Prostate gland (tissue), 2 donors: ENCODE results near the gene JMY. TPM values are rescaled to one million over a fixed set of nuclear protein-coding genes. Genes with fewer than 3 reads are reported as not detected.
A peak's percentile ranks its signal among the peaks of the same experiment; 100 is the strongest.

ENCODE experiments used
- DNase-seq: peaks from one replicate; pipeline ENCODE4 v3.0.0-alpha.2; 2019; ENCODE audit warnings: low spot score
- H3K27ac ChIP-seq, 2 donors: fragments of 200-600 bp; sonication (generic); 2 replicates each; pipeline ENCODE4 v1.5.1; 2017 to 2019
- H3K27me3 ChIP-seq: fragments of 200-600 bp; sonication (generic); replicated peaks from 2 replicates; pipeline ENCODE4 v1.5.1; 2019; ENCODE audit not compliant: insufficient read depth
- H3K36me3 ChIP-seq, 2 donors: fragments of 200-600 bp; sonication (generic); 1 replicate in 1 of 2; 2 replicates in 1 of 2; pipeline versions ENCODE4 v1.5.1 to v1.8.1; 2017 to 2019
- H3K4me1 ChIP-seq: fragments of 200-600 bp; sonication (generic); replicated peaks from 2 replicates; pipeline ENCODE4 v1.5.1; 2019
- H3K4me3 ChIP-seq, 2 donors: fragments of 200-600 bp; sonication (generic); 2 replicates each; pipeline ENCODE4 v1.5.1; 2017 to 2019
- H3K9me3 ChIP-seq: fragments of 200-600 bp; sonication (generic); 2 replicates; pipeline ENCODE4 v1.5.1; 2017
- POLR2A ChIP-seq: fragments of 450-650 bp; IDR thresholded peaks from one replicate; pipeline ENCODE4 v1.6.1; 2016; ENCODE audit warnings: antibody characterized with exemption, mild to moderate bottlenecking
- POLR2AphosphoS5 ChIP-seq: sonication (generic); formaldehyde crosslinking; IDR thresholded peaks from one replicate; pipeline ENCODE4 v1.6.1; 2017; ENCODE audit warnings: antibody characterized with exemption
- WGBS: methylation state at CpG from one replicate; pipeline ENCODE4 v1.1.5; 2018; 5-methylcytosine and 5-hydroxymethylcytosine counted together
- intact Hi-C: fragments of 100-400 bp; cut with DNase I; formaldehyde crosslinking; loops from one replicate; pipeline ENCODE4 v1.14.2; 2022
- total RNA-seq, 2 donors: library from RNA; depleted of rRNA; stranded (reverse); fragments of >200 nt; gene quantifications; one replicate each; pipeline ENCODE4 v1.1.0, GENCODE V29; 2016
- TF ChIP-seq, protein P1 (sequence below), 4 experiments: fragments of 200-600 bp in 2 of 4; fragments of 450-650 bp in 2 of 4; sonication (generic) in 2 of 4; IDR thresholded peaks; 1 replicate in 3 of 4; 2 replicates in 1 of 4; pipeline ENCODE4 v1.5.1; 2016 to 2019; ENCODE audit warnings: antibody characterized with exemption in 4 of 4, mild to moderate bottlenecking in 2 of 4, moderate library complexity in 2 of 4

JMY gene
- total RNA-seq, 2 donors from 2014 or later, result 19.8 to 25.7 TPM

DNA sequence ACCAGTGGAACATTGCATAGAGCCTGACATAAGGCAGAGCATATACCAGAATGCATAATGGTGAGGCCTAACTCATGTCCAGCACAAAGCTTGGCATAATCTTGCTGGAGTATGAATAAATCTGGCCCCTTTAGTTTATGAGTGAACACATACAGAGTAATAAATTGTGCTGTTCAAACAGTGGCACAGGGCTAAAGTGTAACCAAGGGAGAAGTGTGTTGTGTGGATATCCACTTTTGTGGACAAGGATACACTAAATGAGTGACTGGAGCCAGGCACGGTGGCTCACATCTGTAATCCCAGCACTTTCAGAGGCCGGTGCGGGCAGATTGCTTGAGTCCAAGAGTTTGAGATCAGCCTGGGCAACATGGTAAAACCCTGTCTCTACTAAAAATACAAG, 29.4 kb upstream of the JMY start:
- no peaks in the 10 kb centered on the region for H3K9me3 ChIP-seq
- no peak for DNase-seq
- H3K27ac ChIP-seq, result no peak overlapping the region
- H3K4me3 ChIP-seq, result no peak overlapping the region
- no peaks in the 10 kb centered on the region for H3K4me1 ChIP-seq
- intact Hi-C loops, result no loop called here
- H3K27me3 ChIP-seq, result no peaks in the 10 kb centered on the region
- peak; percentile 10 for TF ChIP-seq POLR2AphosphoS5
- TF ChIP-seq, protein P1, sequence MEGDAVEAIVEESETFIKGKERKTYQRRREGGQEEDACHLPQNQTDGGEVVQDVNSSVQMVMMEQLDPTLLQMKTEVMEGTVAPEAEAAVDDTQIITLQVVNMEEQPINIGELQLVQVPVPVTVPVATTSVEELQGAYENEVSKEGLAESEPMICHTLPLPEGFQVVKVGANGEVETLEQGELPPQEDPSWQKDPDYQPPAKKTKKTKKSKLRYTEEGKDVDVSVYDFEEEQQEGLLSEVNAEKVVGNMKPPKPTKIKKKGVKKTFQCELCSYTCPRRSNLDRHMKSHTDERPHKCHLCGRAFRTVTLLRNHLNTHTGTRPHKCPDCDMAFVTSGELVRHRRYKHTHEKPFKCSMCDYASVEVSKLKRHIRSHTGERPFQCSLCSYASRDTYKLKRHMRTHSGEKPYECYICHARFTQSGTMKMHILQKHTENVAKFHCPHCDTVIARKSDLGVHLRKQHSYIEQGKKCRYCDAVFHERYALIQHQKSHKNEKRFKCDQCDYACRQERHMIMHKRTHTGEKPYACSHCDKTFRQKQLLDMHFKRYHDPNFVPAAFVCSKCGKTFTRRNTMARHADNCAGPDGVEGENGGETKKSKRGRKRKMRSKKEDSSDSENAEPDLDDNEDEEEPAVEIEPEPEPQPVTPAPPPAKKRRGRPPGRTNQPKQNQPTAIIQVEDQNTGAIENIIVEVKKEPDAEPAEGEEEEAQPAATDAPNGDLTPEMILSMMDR (IDR thresholded peaks at IDR 0.05), result no peak
- TF ChIP-seq POLR2A, result no peak
- H3K36me3 ChIP-seq, result no peaks in the 10 kb centered on the region
- 83% methylated on average over 3 of the region's 3 CpGs for WGBS

DNA sequence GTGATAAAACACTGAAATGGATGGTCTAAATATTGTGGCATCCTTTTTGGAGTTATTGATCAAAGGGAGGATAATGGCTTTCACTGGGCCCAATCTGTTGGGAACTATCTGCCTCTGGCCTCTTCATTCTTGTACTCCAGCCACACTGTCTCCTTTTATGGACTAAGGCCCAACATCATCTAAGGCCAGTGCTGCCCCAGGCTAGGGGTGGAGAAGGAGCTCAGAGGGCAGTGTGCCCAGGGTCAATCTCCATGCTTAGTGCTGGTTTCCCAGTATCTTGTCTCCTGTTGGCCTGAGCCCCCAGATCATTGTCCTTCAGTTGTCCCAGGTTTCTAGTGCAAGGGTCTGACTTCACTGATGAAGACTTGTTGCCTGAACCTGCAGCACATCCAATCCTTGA, 26.4 kb upstream of the JMY start:
- no peaks in the 10 kb centered on the region for H3K36me3 ChIP-seq
- no peaks in the 10 kb centered on the region for H3K9me3 ChIP-seq
- H3K27ac ChIP-seq, result no peak overlapping the region
- TF ChIP-seq POLR2AphosphoS5 (no peak), POLR2A (no peak)
- TF ChIP-seq, protein P1 (IDR thresholded peaks at IDR 0.05), result no peak
- H3K4me1 ChIP-seq, result no peaks in the 10 kb centered on the region
- H3K4me3 ChIP-seq, result no peak overlapping the region
- no peak for DNase-seq
- intact Hi-C loops, result no loop called here
- no peaks in the 10 kb centered on the region for H3K27me3 ChIP-seq

DNA sequence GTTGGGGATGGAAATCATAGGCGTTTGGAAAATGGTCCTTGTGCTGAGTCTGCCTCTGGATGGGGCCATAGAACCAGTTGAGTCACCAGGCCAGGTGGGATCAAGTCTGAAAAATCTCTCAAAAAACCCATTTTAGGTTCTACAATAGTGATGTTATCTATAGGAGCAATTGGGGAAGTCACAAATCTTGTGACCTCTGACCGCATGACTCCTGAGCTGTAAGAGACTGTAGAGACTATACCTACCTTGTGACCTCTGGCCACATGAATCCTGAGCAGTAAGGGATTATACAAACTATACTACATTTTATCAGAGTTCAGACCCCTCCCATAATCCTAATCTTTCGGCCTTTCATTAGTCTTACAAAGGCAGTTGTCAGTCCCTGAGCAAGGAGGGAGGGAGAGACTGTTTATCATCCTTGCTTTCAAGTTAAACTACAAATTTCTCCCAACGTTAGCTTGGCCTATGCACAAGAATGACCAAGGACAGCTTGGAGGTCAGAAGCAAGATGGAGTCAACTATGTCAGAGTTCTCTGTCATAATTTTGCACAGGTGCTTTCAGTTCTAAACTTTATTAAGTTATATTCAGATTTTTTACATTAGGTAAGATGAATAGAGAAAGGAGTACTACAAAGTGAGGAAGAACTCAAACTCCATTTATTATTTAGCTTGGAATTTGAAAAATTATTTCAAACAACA, 11.5 kb upstream of the JMY start:
- H3K4me3 ChIP-seq, result no peak overlapping the region
- no peaks in the 10 kb centered on the region for H3K27me3 ChIP-seq
- WGBS, result 81% methylated on average over 4 of the region's 4 CpGs
- intact Hi-C loops, result no loop called here
- H3K9me3 ChIP-seq, result no peaks in the 10 kb centered on the region
- TF ChIP-seq, protein P1 (IDR thresholded peaks at IDR 0.05), result no peak
- no peak for TF ChIP-seq POLR2AphosphoS5
- no peak for TF ChIP-seq POLR2A
- DNase-seq, result no peak
- H3K36me3 ChIP-seq, result no peaks in the 10 kb centered on the region
- no peaks in the 10 kb centered on the region for H3K4me1 ChIP-seq
- no peak overlapping the region for H3K27ac ChIP-seq

DNA sequence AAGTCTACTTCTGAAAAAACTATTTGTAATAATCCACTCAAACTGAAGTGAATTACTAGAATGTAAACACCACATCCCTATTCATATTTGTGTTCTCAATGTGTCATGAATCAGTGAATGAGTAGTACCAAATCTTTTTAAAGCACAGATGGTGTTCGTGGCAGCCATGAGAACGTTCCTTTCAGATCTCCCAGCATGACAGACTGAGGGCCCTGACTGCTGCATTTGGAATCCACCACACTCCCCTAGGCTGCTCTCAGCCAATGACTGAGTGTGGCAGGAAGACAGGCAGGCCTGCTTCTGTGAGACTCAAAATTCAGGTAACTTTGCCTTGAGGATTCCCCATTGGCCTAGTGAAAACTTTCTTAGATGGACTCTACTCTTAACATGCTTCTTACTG, 10.9 kb upstream of the JMY start:
- no peaks in the 10 kb centered on the region for H3K36me3 ChIP-seq
- TF ChIP-seq POLR2AphosphoS5 (no peak), POLR2A (no peak)
- DNase-seq, result no peak
- no peaks in the 10 kb centered on the region for H3K4me1 ChIP-seq
- no peaks in the 10 kb centered on the region for H3K9me3 ChIP-seq
- no peak overlapping the region for H3K4me3 ChIP-seq
- intact Hi-C loops, result no loop called here
- no peaks in the 10 kb centered on the region for H3K27me3 ChIP-seq
- WGBS, result 50% methylated on average over 2 of the region's 2 CpGs
- no peak overlapping the region for H3K27ac ChIP-seq

DNA sequence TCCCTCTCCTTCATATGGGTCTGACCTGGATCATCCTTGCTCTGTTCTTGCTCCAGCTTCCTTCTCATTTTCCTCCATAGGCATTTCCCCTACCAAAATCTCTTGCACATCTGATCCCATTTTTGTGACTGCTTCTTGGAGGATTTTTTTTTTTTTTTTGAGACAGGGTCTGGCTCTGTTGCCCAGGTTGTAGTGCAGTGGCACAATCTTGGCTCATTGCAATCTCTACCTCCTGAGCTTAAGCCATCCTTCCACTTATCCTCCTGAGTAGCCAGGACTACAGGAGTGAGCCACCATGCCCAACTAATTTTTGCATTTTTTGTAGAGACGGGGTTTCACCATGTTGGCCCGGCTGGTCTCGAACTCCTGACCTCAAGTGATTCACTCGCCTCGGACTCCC, 10.5 kb upstream of the JMY start:
- H3K4me1 ChIP-seq, result no peaks in the 10 kb centered on the region
- WGBS, result 94% methylated on average over 5 of the region's 5 CpGs
- no peaks in the 10 kb centered on the region for H3K27me3 ChIP-seq
- H3K4me3 ChIP-seq, result no peak overlapping the region
- DNase-seq, result no peak
- no peaks in the 10 kb centered on the region for H3K36me3 ChIP-seq
- H3K9me3 ChIP-seq, result no peaks in the 10 kb centered on the region
- TF ChIP-seq POLR2AphosphoS5 (no peak), POLR2A (no peak)
- TF ChIP-seq, protein P1 (IDR thresholded peaks at IDR 0.05), result no peak
- intact Hi-C loops, result no loop called here
- H3K27ac ChIP-seq, result no peak overlapping the region
